Neural crest cell (in vitro differentiated cells): ENCODE data around the gene STRIP2. TPM values are rescaled to one million over a fixed set of nuclear protein-coding genes. Genes with fewer than 3 reads are reported as not detected.
"Not testable (repeated sequence)": the region's sequence is repeated elsewhere in the genome, so short reads cannot be mapped to it uniquely, and the experiment has no call there.

ENCODE experiments used
- DNase-seq: peaks from one replicate; pipeline ENCODE4 v3.0.0; 2021; ENCODE audit warnings: low read depth, mixed read lengths, low spot score
- H3K27ac Mint-ChIP-seq: one replicate; pipeline ENCODE4 v1.8.0; 2021; ENCODE audit warnings: mild to moderate bottlenecking, mixed read lengths; ENCODE audit not compliant: unreplicated experiment
- H3K27me3 Mint-ChIP-seq: 2 replicates; pipeline ENCODE4 v1.8.0; 2021; ENCODE audit warnings: low read depth, mild to moderate bottlenecking, mixed read lengths
- H3K36me3 Mint-ChIP-seq: 2 replicates; pipeline ENCODE4 v1.8.0; 2021; ENCODE audit warnings: low read depth, mild to moderate bottlenecking, mixed read lengths
- H3K4me1 Mint-ChIP-seq: 2 replicates; pipeline ENCODE4 v1.8.0; 2021; ENCODE audit warnings: mixed read lengths
- H3K4me3 Mint-ChIP-seq: one replicate; pipeline ENCODE4 v1.8.0; 2021; ENCODE audit warnings: mild to moderate bottlenecking, mixed read lengths
- H3K9me3 Mint-ChIP-seq: 2 replicates; pipeline ENCODE4 v1.8.0; 2021; ENCODE audit warnings: mixed read lengths
- CTCF ChIP-seq: fragments of 200-600 bp; sonication (generic); conservative IDR thresholded peaks from 2 replicates; pipeline ENCODE4 v1.5.0; 2021; ENCODE audit warnings: antibody characterized with exemption, mild to moderate bottlenecking
- total RNA-seq: library from RNA; stranded (reverse); gene quantifications from 2 replicates; pipeline ENCODE4 v1.2.1, GENCODE V29; 2021

Gene STRIP2
- total RNA-seq, 1 donor from 2014 or later, result 11.6 TPM

GRCh38 chr7:129530795-129531391 is 96.7 kb downstream of the STRIP2 start:
- no peak for DNase-seq
- Mint-ChIP-seq H3K9me3 (no peaks in the 10 kb centered on the region), H3K36me3 (no peaks in the 10 kb centered on the region), H3K4me1 (peaks cover 6% of the 10 kb centered on the region), H3K27ac (no peak overlapping the region), H3K4me3 (no peak overlapping the region), H3K27me3 (no peaks in the 10 kb centered on the region)
- no peak for TF ChIP-seq CTCF

- Mint-ChIP-seq H3K36me3 (no peaks in the 10 kb centered on the region), H3K9me3 (no peaks in the 10 kb centered on the region), H3K27me3 (no peaks in the 10 kb centered on the region), H3K27ac (no peak overlapping the region), H3K4me1 (peaks cover 13% of the 10 kb centered on the region), H3K4me3 (no peak overlapping the region)
- no peak for TF ChIP-seq CTCF
- no peak for DNase-seq
Observed at GRCh38 chr7:129531721-129532120, 97.5 kb downstream of the STRIP2 start.

GRCh38 chr7:129532375-129532774 is 98.1 kb downstream of the STRIP2 start:
- no peak overlapping the region for H3K4me3 Mint-ChIP-seq
- H3K36me3 Mint-ChIP-seq, result no peaks in the 10 kb centered on the region
- no peak overlapping the region for H3K27ac Mint-ChIP-seq
- peaks cover 13% of the 10 kb centered on the region for H3K4me1 Mint-ChIP-seq
- no peaks in the 10 kb centered on the region for H3K9me3 Mint-ChIP-seq
- DNase-seq, result no peak
- no peaks in the 10 kb centered on the region for H3K27me3 Mint-ChIP-seq
- TF ChIP-seq CTCF, result no peak

- H3K4me3 Mint-ChIP-seq, DNase-seq, H3K36me3 Mint-ChIP-seq, H3K27me3 Mint-ChIP-seq, H3K27ac Mint-ChIP-seq, H3K9me3 Mint-ChIP-seq: not testable (repeated sequence)
- H3K4me1 Mint-ChIP-seq, result peaks cover 13% of the 10 kb centered on the region
Observed at GRCh38 chr7:129534558-129535274, 100.5 kb downstream of the STRIP2 start.

GRCh38 chr7:129535896-129536295 is 101.7 kb downstream of the STRIP2 start:
- no peak overlapping the region for H3K4me3 Mint-ChIP-seq
- H3K9me3 Mint-ChIP-seq, result no peaks in the 10 kb centered on the region
- H3K27ac Mint-ChIP-seq, result no peak overlapping the region
- peaks cover 13% of the 10 kb centered on the region for H3K4me1 Mint-ChIP-seq
- no peak for TF ChIP-seq CTCF
- no peak for DNase-seq
- no peaks in the 10 kb centered on the region for H3K27me3 Mint-ChIP-seq
- H3K36me3 Mint-ChIP-seq, result no peaks in the 10 kb centered on the region

- TF ChIP-seq CTCF, result no peak
- H3K4me3 Mint-ChIP-seq, result no peak overlapping the region
- no peaks in the 10 kb centered on the region for H3K36me3 Mint-ChIP-seq
- H3K27me3 Mint-ChIP-seq, result no peaks in the 10 kb centered on the region
- H3K4me1 Mint-ChIP-seq, result peaks cover 13% of the 10 kb centered on the region
- H3K9me3 Mint-ChIP-seq, result no peaks in the 10 kb centered on the region
- peak overlapping the region; percentile 51 for H3K27ac Mint-ChIP-seq
- DNase-seq, result no peak
Observed at GRCh38 chr7:129536323-129536722, 102.1 kb downstream of the STRIP2 start.
